Activated T-cell treated with anti-CD3 and anti-CD28 coated beads, Interleukin-2, amount 50 U/mL, for 4 hours (primary cell): ENCODE data around the gene OVCH1. TPM values are rescaled to one million over a fixed set of nuclear protein-coding genes. Genes with fewer than 3 reads are reported as not detected.

Source experiments
- ATAC-seq, 2 donors: fragments of 200-7000 bp; cut with Tn5 transposase; one replicate each; pipeline ENCODE4 v1.10.0; 2021
- DNase-seq: peaks from one replicate; pipeline ENCODE4 v3.0.0-alpha.2; 2020
- H3K27me3 Mint-ChIP-seq: one replicate; pipeline ENCODE4 v1.8.0; 2021; ENCODE audit warnings: low read depth, mixed read lengths
- H3K36me3 Mint-ChIP-seq: one replicate; pipeline ENCODE4 v1.8.0; 2022; ENCODE audit warnings: mixed read lengths; ENCODE audit not compliant: insufficient read depth
- H3K4me1 Mint-ChIP-seq: one replicate; pipeline ENCODE4 v1.8.0; 2021; ENCODE audit warnings: low read depth, mixed read lengths
- H3K4me3 Mint-ChIP-seq: one replicate; pipeline ENCODE4 v1.8.0; 2021; ENCODE audit warnings: mild to moderate bottlenecking, moderate library complexity, mixed read lengths
- H3K9me3 Mint-ChIP-seq: one replicate; pipeline ENCODE4 v1.8.0; 2021; ENCODE audit warnings: mixed read lengths
- total RNA-seq, 3 donors: library from RNA; stranded (reverse); gene quantifications; one replicate each; pipeline ENCODE4 v1.2.1, GENCODE V29; 2021

OVCH1 gene
- total RNA-seq, result not detected

- no peak for ATAC-seq
- Mint-ChIP-seq H3K9me3 (no peaks in the 10 kb centered on the region), H3K4me3 (no peak within 1 kb of the TSS)
Measured at GRCh38 chr12:29497588-29497987, at the start of gene OVCH1. TSS of gene OVCH1 (minus strand) at chr12:29497686. CDS start at chr12:29497686, 0 bp downstream.

GRCh38 chr12:29547151-29547632 is 49.7 kb upstream of the OVCH1 start:
- H3K27me3 Mint-ChIP-seq, result peaks cover 9% of the 10 kb centered on the region
- no peaks in the 10 kb centered on the region for H3K4me1 Mint-ChIP-seq
- no peaks in the 10 kb centered on the region for H3K9me3 Mint-ChIP-seq
- no peak for ATAC-seq
- no peak for DNase-seq
- no peak overlapping the region for H3K4me3 Mint-ChIP-seq
- H3K36me3 Mint-ChIP-seq, result no peaks in the 10 kb centered on the region

More at GRCh38 chr12:29497588-29497987, at the start of gene OVCH1:
- DNase-seq, result no peak
- Mint-ChIP-seq H3K27me3 (peaks cover 12% of the 10 kb centered on the region), H3K36me3 (no peaks in the 10 kb centered on the region), H3K4me1 (no peaks in the 10 kb centered on the region)

GRCh38 chr12:29546000-29546399 is 48.5 kb upstream of the OVCH1 start:
- Mint-ChIP-seq H3K4me1 (no peaks in the 10 kb centered on the region), H3K36me3 (no peaks in the 10 kb centered on the region), H3K4me3 (no peak overlapping the region), H3K27me3 (peaks cover 11% of the 10 kb centered on the region), H3K9me3 (no peaks in the 10 kb centered on the region)
- DNase-seq (no peak), ATAC-seq (no peak)

GRCh38 chr12:29545102-29545467 is 47.6 kb upstream of the OVCH1 start:
- Mint-ChIP-seq H3K4me1 (no peaks in the 10 kb centered on the region), H3K27me3 (peaks cover 11% of the 10 kb centered on the region), H3K4me3 (no peak overlapping the region), H3K9me3 (no peaks in the 10 kb centered on the region), H3K36me3 (no peaks in the 10 kb centered on the region)
- DNase-seq (no peak), ATAC-seq (no peak)

- Mint-ChIP-seq H3K36me3 (no peaks in the 10 kb centered on the region), H3K4me3 (no peak overlapping the region), H3K4me1 (no peaks in the 10 kb centered on the region), H3K9me3 (no peaks in the 10 kb centered on the region), H3K27me3 (peaks cover 11% of the 10 kb centered on the region)
- ATAC-seq (no peak), DNase-seq (no peak)
Measured at GRCh38 chr12:29544428-29545101, 47.1 kb upstream of the OVCH1 start.

GRCh38 chr12:29543036-29543435 is 45.5 kb upstream of the OVCH1 start:
- Mint-ChIP-seq H3K4me1 (no peaks in the 10 kb centered on the region), H3K4me3 (no peak overlapping the region), H3K9me3 (no peaks in the 10 kb centered on the region), H3K27me3 (peaks cover 11% of the 10 kb centered on the region), H3K36me3 (no peaks in the 10 kb centered on the region)
- ATAC-seq, result no peak
- DNase-seq, result no peak

- Mint-ChIP-seq H3K27me3 (peaks cover 13% of the 10 kb centered on the region), H3K9me3 (no peaks in the 10 kb centered on the region), H3K4me3 (no peak overlapping the region), H3K4me1 (no peaks in the 10 kb centered on the region), H3K36me3 (no peaks in the 10 kb centered on the region)
- no peak for ATAC-seq
- DNase-seq, result no peak
Measured at GRCh38 chr12:29537298-29537697, 39.8 kb upstream of the OVCH1 start.

- H3K9me3 Mint-ChIP-seq, result no peaks in the 10 kb centered on the region
- ATAC-seq (no peak), DNase-seq (no peak)
- H3K36me3 Mint-ChIP-seq, result no peaks in the 10 kb centered on the region
- H3K4me3 Mint-ChIP-seq, result no peak overlapping the region
- peaks cover 25% of the 10 kb centered on the region for H3K27me3 Mint-ChIP-seq
- no peaks in the 10 kb centered on the region for H3K4me1 Mint-ChIP-seq
Measured at GRCh38 chr12:29534935-29535334, 37.4 kb upstream of the OVCH1 start.

GRCh38 chr12:29533815-29534489 is 36.5 kb upstream of the OVCH1 start:
- no peaks in the 10 kb centered on the region for H3K36me3 Mint-ChIP-seq
- no peaks in the 10 kb centered on the region for H3K4me1 Mint-ChIP-seq
- H3K4me3 Mint-ChIP-seq, result no peak overlapping the region
- ATAC-seq (no peak), DNase-seq (no peak)
- H3K27me3 Mint-ChIP-seq, result peaks cover 33% of the 10 kb centered on the region
- H3K9me3 Mint-ChIP-seq, result no peaks in the 10 kb centered on the region

GRCh38 chr12:29531471-29531870 is 34.0 kb upstream of the OVCH1 start:
- no peak overlapping the region for H3K4me3 Mint-ChIP-seq
- no peaks in the 10 kb centered on the region for H3K36me3 Mint-ChIP-seq
- H3K9me3 Mint-ChIP-seq, result no peaks in the 10 kb centered on the region
- DNase-seq (no peak), ATAC-seq (no peak)
- peaks cover 34% of the 10 kb centered on the region for H3K27me3 Mint-ChIP-seq
- no peaks in the 10 kb centered on the region for H3K4me1 Mint-ChIP-seq

- H3K4me3 Mint-ChIP-seq, result no peak overlapping the region
- peaks cover 34% of the 10 kb centered on the region for H3K27me3 Mint-ChIP-seq
- no peaks in the 10 kb centered on the region for H3K36me3 Mint-ChIP-seq
- H3K4me1 Mint-ChIP-seq, result no peaks in the 10 kb centered on the region
- no peak for DNase-seq
- no peak for ATAC-seq
- no peaks in the 10 kb centered on the region for H3K9me3 Mint-ChIP-seq
Measured at GRCh38 chr12:29530436-29530835, 33.0 kb upstream of the OVCH1 start.

- H3K36me3 Mint-ChIP-seq, result no peaks in the 10 kb centered on the region
- ATAC-seq (no peak), DNase-seq (no peak)
- no peaks in the 10 kb centered on the region for H3K9me3 Mint-ChIP-seq
- H3K27me3 Mint-ChIP-seq, result peaks cover 28% of the 10 kb centered on the region
- H3K4me1 Mint-ChIP-seq, result no peaks in the 10 kb centered on the region
- no peak overlapping the region for H3K4me3 Mint-ChIP-seq
Measured at GRCh38 chr12:29528161-29528560, 30.7 kb upstream of the OVCH1 start.

- Mint-ChIP-seq H3K4me1 (no peaks in the 10 kb centered on the region), H3K9me3 (no peaks in the 10 kb centered on the region), H3K36me3 (no peaks in the 10 kb centered on the region), H3K4me3 (no peak overlapping the region), H3K27me3 (no peaks in the 10 kb centered on the region)
- DNase-seq, result no peak
- no peak for ATAC-seq
Measured at GRCh38 chr12:29521951-29522350, 24.5 kb upstream of the OVCH1 start.

- H3K36me3 Mint-ChIP-seq, result no peaks in the 10 kb centered on the region
- no peak overlapping the region for H3K4me3 Mint-ChIP-seq
- peaks cover 7% of the 10 kb centered on the region for H3K27me3 Mint-ChIP-seq
- H3K9me3 Mint-ChIP-seq, result no peaks in the 10 kb centered on the region
- ATAC-seq, result no peak
- no peaks in the 10 kb centered on the region for H3K4me1 Mint-ChIP-seq
- DNase-seq, result no peak
Measured at GRCh38 chr12:29519585-29520182, 22.2 kb upstream of the OVCH1 start.

- Mint-ChIP-seq H3K9me3 (no peaks in the 10 kb centered on the region), H3K4me3 (no peak overlapping the region), H3K36me3 (no peaks in the 10 kb centered on the region), H3K27me3 (peaks cover 15% of the 10 kb centered on the region), H3K4me1 (no peaks in the 10 kb centered on the region)
- no peak for ATAC-seq
- DNase-seq, result no peak
Measured at GRCh38 chr12:29518407-29518806, 20.9 kb upstream of the OVCH1 start.
